ENCODE results near the gene MKX. TPM values are rescaled to one million over a fixed set of nuclear protein-coding genes. Genes with fewer than 3 reads are reported as not detected.

Gene MKX
- total RNA-seq, 1 donor from 2014 or later, result 22.1 TPM

GRCh38 chr10:27680691-27681605, 64.7 kb downstream of the MKX start:
- Mint-ChIP-seq H3K27me3 (ENCODE audit: low read depth) (no peaks in the 10 kb centered on the region), H3K36me3 (ENCODE audit: low read depth) (no peaks in the 10 kb centered on the region), H3K4me1 (ENCODE audit: low read depth) (peaks cover 27% of the 10 kb centered on the region), H3K9me3 (ENCODE audit: low read depth) (no peaks in the 10 kb centered on the region), H3K27ac (ENCODE audit: unreplicated experiment) (no peak overlapping the region), H3K4me3 (ENCODE audit: unreplicated experiment) (no peak overlapping the region)
- no peak for DNase-seq (ENCODE audit: low spot score)
- TF ChIP-seq, protein P1, sequence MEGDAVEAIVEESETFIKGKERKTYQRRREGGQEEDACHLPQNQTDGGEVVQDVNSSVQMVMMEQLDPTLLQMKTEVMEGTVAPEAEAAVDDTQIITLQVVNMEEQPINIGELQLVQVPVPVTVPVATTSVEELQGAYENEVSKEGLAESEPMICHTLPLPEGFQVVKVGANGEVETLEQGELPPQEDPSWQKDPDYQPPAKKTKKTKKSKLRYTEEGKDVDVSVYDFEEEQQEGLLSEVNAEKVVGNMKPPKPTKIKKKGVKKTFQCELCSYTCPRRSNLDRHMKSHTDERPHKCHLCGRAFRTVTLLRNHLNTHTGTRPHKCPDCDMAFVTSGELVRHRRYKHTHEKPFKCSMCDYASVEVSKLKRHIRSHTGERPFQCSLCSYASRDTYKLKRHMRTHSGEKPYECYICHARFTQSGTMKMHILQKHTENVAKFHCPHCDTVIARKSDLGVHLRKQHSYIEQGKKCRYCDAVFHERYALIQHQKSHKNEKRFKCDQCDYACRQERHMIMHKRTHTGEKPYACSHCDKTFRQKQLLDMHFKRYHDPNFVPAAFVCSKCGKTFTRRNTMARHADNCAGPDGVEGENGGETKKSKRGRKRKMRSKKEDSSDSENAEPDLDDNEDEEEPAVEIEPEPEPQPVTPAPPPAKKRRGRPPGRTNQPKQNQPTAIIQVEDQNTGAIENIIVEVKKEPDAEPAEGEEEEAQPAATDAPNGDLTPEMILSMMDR (IDR thresholded peaks at IDR 0.05), result no peak

- H3K9me3 Mint-ChIP-seq (ENCODE audit: low read depth), result no peaks in the 10 kb centered on the region
- TF ChIP-seq, protein P1 (IDR thresholded peaks at IDR 0.05), result no peak
- H3K36me3 Mint-ChIP-seq (ENCODE audit: low read depth), result no peaks in the 10 kb centered on the region
- peak overlapping the region; percentile 10 for H3K4me3 Mint-ChIP-seq (ENCODE audit: unreplicated experiment)
- DNase-seq (ENCODE audit: low spot score), result no peak
- H3K4me1 Mint-ChIP-seq (ENCODE audit: low read depth), result peaks cover 25% of the 10 kb centered on the region
- H3K27me3 Mint-ChIP-seq (ENCODE audit: low read depth), result no peaks in the 10 kb centered on the region
- peak overlapping the region; percentile 88 for H3K27ac Mint-ChIP-seq (ENCODE audit: unreplicated experiment)
Observed at GRCh38 chr10:27680006-27680557, 65.5 kb downstream of the MKX start.

GRCh38 chr10:27679369-27679912, 66.2 kb downstream of the MKX start:
- DNase-seq (ENCODE audit: low spot score), result no peak
- no peaks in the 10 kb centered on the region for H3K27me3 Mint-ChIP-seq (ENCODE audit: low read depth)
- TF ChIP-seq, protein P1 (IDR thresholded peaks at IDR 0.05), result no peak
- no peaks in the 10 kb centered on the region for H3K9me3 Mint-ChIP-seq (ENCODE audit: low read depth)
- peak overlapping the region; percentile 10 for H3K4me3 Mint-ChIP-seq (ENCODE audit: unreplicated experiment)
- peaks cover 25% of the 10 kb centered on the region for H3K4me1 Mint-ChIP-seq (ENCODE audit: low read depth)
- H3K36me3 Mint-ChIP-seq (ENCODE audit: low read depth), result no peaks in the 10 kb centered on the region
- peak overlapping the region; percentile 88 for H3K27ac Mint-ChIP-seq (ENCODE audit: unreplicated experiment)

DNA sequence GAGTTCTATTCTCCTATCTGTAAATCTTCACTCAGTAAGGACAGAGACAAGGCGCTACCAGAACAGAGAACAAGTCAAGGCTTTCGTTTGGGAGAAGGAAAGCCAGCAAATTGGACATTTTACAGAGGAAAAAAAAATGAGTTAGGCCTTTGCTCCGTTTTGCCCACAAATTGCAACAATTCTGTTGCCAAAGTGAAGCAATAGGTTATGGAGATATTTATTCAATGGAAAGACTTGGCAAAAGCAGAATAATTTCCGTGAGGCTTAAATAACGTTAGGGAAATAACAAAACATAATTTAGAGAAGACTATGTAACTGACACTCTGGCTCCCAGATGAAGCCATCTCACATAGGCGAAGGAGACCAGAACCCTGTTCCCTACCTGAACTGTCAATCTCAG, 67.5 kb downstream of the MKX start:
- no peaks in the 10 kb centered on the region for H3K9me3 Mint-ChIP-seq (ENCODE audit: low read depth)
- H3K4me1 Mint-ChIP-seq (ENCODE audit: low read depth), result peaks cover 25% of the 10 kb centered on the region
- DNase-seq (ENCODE audit: low spot score), result no peak
- no peaks in the 10 kb centered on the region for H3K36me3 Mint-ChIP-seq (ENCODE audit: low read depth)
- no peak overlapping the region for H3K4me3 Mint-ChIP-seq (ENCODE audit: unreplicated experiment)
- no peak overlapping the region for H3K27ac Mint-ChIP-seq (ENCODE audit: unreplicated experiment)
- TF ChIP-seq, protein P1 (IDR thresholded peaks at IDR 0.05), result no peak
- H3K27me3 Mint-ChIP-seq (ENCODE audit: low read depth), result no peaks in the 10 kb centered on the region

GRCh38 chr10:27673065-27673464, 72.6 kb downstream of the MKX start:
- Mint-ChIP-seq H3K27me3 (ENCODE audit: low read depth) (no peaks in the 10 kb centered on the region), H3K4me3 (ENCODE audit: unreplicated experiment) (no peak overlapping the region), H3K4me1 (ENCODE audit: low read depth) (no peaks in the 10 kb centered on the region), H3K27ac (ENCODE audit: unreplicated experiment) (no peak overlapping the region), H3K36me3 (ENCODE audit: low read depth) (no peaks in the 10 kb centered on the region), H3K9me3 (ENCODE audit: low read depth) (no peaks in the 10 kb centered on the region)
- TF ChIP-seq, protein P1 (IDR thresholded peaks at IDR 0.05), result no peak
- no peak for DNase-seq (ENCODE audit: low spot score)
